Right ventricle myocardium superior (tissue), 1 donor: ENCODE measurements around the gene LTBP3. TPM values are rescaled to one million over a fixed set of nuclear protein-coding genes. Genes with fewer than 3 reads are reported as not detected.
"Not testable (repeated sequence)": the region's sequence is repeated elsewhere in the genome, so short reads cannot be mapped to it uniquely, and the experiment has no call there.

Experiments used
- ATAC-seq: fragments of 200-7000 bp; cut with Tn5 transposase; one replicate; pipeline ENCODE4 v1.9.1; 2020; ENCODE audit warnings: mild to moderate bottlenecking; ENCODE audit not compliant: poor library complexity
- DNase-seq: peaks from one replicate; pipeline ENCODE4 v3.0.0-alpha.2; 2020
- intact Hi-C: fragments of 100-400 bp; cut with DNase I; formaldehyde crosslinking; loops from one replicate; pipeline ENCODE4 v1.11.2; 2022
- total RNA-seq: library from RNA; stranded (reverse); fragmentation: NEBNext Ultra II Directional; extraction: Animal tissue kit (Norgen Biotek cat#: 25700); gene quantifications from one replicate; pipeline ENCODE4 v1.2.1, GENCODE V29; 2021
- donor health status: DM: no; HTN: yes; CAD: no; lungs with severe emphysema.

The LTBP3 gene
- total RNA-seq, 1 donor from 2014 or later = 73.4 TPM

DNA sequence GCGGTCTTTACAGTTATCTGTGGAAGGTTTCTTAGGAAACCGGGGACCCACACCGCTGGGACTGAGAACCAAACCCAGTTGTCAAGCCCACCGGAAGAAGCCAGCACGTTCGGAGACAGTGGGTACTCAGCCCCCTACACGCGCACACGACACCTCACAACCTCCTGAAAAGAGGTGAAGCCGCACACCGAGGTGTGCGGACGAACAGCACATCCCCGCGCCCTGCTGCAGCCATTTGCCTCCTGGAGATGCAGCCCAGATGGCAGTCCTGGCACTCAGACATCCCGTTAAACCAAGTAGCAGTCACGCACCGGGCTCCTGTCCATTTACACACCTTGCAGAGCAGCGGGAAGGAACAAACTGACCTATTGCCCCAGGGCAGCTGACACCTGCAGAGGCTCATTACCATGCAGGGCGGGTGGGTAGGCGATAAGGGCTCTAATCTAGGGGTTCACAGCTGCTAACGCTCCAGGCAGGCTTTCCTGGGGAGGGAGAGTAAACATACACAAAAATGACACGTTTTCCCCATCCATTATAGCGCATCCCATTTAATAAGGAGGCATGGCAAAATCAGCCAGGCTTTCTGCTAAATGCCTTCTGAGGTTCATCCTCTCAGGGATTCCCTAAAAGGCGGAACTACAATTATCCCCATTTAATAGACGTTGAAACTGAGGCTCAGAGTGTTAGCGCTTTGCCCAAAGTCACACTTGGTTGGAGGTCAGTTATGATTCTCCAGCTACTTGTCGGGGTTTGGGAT, 16.8 kb upstream of the LTBP3 start:
- DNase-seq (no peak), ATAC-seq (no peak)
- intact Hi-C loops = loop anchor here (5.0 kb wide), 1 partner anchor 32 kb away; no protein-coding TSS in a partner anchor

DNA sequence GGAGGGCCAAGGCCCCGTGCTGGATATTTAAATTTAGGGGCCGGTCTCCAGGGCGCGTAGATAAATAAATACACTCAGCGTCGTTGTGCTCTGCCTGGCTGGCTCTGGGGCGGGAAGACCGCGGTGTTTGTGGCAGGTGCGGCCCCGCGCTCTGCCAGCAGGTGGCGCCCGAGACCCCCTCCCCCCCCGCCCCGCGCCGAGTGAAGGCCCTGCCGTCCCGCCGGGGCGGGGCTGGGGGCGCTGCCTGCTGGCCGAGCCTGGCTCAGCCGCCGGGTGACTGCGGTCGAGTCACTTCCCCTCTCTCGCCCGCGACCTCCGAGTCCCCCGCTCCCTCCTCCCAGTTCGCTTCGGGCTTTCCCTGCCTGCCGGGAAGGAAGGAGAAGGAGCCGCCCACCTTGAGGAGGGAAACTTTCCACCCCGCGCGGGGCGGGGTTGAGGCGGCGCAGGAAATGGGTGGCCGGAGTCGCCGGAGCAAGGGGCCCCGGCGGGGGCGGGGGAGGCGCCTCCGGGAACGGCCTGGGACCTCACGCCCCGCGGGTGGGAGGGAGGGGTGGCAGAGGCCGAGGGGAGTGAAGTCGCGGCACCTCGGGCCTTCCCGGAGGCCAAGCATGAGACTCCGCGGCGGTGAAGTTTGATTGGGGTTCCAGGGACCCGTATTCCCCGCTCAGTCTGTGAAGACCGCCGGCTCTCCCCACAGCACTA, 16.1 kb upstream of the LTBP3 start:
- ATAC-seq = peak; percentile 61

DNA sequence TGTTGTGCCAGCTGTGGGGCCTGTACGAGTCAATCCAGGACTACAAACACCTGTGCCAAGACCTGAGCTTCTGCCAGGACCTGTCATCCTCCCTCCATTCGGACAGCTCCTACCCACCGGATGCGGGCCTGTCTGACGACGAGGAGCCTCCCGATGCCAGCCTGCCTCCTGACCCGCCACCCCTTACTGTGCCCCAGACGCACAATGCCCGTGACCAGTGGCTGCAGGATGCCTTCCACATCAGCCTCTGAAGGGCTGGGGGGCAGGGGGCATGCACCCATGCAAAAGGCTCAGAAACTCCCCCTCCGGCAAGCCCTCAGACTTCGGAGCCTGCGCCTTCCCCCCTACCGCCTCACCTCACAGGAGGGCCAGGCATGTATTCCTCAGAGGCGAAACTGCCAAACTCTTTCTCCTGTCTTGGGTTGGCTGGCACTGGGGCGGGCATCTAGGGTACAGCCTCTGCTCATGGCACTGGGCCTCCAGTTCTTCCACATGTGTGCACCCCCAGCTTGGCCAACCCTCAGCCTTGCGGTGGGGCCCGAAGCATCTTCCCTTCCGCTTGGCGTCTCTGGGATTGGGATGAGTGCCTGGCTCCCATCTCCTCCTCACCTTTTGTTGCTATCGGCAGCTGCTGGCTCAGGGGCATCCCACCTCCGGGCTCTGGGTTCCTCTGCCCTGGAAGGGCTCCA, 15.4 kb upstream of the LTBP3 start:
- no peak for ATAC-seq
- DNase-seq = no peak
- intact Hi-C loops = loop anchor here (5.0 kb wide), 1 partner anchor 34 kb away; no protein-coding TSS in a partner anchor

More for the DNA sequence above, 16.1 kb upstream of the LTBP3 start:
- intact Hi-C loops = loop anchor here (5.0 kb wide), 1 partner anchor 33 kb away; no protein-coding TSS in a partner anchor
- peak; percentile 95 for DNase-seq

DNA sequence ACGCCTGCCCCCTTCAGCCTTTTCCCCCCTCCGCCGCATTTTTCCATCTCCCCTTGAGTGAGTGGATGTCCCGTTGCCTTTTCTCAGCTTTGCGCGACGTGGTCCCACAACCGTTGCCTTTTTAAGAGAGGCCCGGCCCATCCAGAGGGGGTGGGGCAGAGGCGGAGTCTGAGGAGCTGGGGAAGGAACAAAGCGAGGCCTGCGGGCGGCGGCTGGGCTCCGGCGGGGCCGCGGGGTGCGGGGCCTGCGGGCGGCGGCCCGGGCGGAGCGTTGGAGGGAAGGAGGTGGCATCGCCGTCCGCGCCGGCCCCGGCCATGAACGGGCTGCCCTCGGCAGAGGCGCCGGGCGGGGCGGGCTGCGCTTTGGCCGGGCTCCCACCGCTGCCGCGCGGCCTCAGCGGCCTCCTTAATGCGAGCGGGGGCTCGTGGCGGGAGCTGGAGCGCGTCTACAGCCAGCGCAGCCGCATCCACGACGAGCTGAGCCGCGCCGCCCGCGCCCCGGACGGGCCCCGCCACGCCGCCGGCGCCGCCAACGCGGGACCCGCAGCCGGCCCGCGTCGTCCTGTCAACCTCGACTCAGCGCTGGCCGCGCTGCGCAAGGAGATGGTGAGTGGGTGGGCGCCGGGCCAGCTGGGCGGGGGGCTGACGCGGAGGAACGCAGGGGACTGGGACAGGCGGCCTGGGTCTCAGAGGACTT, 14.3 kb upstream of the LTBP3 start, which contains the start of gene FAM89B:
Gene FAM89B (plus strand): TSS at position 183 of the 696 bp plus-strand sequence. CDS start 132 bp downstream, at position 315.
- peak; percentile 96 for DNase-seq
- intact Hi-C loops = loop anchor here (5.0 kb wide), 1 partner anchor 35 kb away; no protein-coding TSS in a partner anchor
- peak; percentile 21 for ATAC-seq

DNA sequence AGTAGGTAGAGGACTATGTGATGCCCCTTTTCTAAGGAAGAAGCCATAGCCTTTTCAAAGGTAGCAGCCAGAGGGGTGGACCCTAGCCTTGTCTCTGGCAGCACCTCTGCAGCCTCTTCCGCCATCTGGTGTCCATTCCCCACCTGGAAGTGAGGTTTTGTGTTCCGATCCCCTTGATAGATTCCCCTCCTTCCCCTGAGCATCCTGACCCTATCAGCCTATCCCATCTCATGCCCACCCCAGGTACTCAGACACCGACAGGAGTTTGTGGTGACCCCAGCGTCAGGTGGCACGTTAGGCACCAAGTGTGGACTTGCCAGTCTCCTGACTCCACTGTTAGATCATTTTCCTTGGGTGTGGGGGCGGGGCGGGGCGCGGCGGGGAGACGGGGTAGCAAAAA, 13.8 kb upstream of the LTBP3 start:
- no peak for ATAC-seq
- no peak for DNase-seq
- intact Hi-C loops = loop anchor here (5.0 kb wide), 1 partner anchor 35 kb away; no protein-coding TSS in a partner anchor

DNA sequence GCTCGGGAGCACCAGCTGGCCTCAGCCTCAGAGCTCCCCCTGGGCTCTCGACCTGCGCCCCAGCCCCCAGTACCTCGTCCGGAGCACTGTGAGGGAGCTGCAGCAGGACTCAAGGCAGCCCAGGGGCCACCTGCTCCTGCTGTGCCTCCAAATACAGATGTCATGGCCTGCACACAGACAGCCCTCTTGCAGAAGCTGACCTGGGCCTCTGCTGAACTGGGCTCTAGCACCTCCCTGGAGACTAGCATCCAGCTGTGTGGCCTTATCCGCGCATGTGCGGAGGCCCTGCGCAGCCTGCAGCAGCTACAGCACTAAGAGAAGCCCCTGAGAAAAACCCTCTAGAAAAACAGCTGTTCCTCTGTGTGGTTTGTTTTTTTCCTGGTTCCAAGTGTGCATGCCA, 13.3 kb upstream of the LTBP3 start:
- no peak for DNase-seq
- ATAC-seq = no peak
- intact Hi-C loops = loop anchor here (5.0 kb wide), 1 partner anchor 36 kb away; no protein-coding TSS in a partner anchor

DNA sequence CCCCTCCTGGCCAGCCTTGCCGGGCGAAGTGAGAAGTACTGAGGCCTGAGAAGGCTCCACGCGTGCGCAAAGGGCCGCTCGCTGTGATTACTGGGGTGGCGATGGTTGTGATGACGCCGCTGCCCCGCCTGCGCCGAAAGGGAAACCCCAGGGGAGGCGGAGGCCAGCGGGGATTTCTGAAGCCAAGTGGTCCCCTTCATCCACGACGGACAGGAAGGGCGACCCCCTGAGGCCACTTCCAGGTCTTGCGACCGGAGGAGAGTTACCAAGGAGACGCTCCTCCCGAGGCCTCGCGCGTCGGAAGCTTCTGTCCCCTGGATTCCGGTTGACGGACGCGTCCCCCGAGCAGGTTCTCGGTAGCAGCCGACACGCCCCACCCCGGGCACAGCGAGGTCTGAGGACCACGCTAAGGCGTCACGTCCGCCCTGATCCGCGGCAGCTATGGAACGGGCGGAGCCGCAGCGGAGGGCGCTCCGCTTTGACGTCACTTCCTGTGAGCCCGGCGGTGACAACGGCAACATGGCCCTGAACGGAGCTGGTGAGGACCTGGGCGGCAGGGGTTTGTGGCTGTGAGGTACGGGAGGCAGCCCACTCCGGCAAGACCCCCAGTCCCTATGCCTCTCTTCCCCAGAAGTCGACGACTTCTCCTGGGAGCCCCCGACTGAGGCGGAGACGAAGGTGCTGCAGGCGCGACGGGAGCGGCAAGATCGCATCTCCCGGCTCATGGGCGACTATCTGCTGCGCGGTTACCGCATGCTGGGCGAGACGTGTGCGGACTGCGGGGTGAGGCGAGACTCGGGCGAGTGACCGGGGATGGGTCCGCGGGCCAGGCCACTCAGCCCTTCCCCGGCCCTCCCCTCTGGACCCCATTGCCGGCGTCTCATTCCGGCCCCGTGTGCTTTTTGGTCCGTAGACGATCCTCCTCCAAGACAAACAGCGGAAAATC, 12.1 kb upstream of the LTBP3 start, which contains the start of gene ZNRD2:
Gene ZNRD2 (plus strand): TSS at position 505 of the 946 bp plus-strand sequence. CDS start 15 bp downstream, at position 520.
- ATAC-seq (peak; percentile 87), DNase-seq (peak; percentile 99)
- intact Hi-C loops = loop anchor here (5.0 kb wide), 1 partner anchor 37 kb away; no protein-coding TSS in a partner anchor

DNA sequence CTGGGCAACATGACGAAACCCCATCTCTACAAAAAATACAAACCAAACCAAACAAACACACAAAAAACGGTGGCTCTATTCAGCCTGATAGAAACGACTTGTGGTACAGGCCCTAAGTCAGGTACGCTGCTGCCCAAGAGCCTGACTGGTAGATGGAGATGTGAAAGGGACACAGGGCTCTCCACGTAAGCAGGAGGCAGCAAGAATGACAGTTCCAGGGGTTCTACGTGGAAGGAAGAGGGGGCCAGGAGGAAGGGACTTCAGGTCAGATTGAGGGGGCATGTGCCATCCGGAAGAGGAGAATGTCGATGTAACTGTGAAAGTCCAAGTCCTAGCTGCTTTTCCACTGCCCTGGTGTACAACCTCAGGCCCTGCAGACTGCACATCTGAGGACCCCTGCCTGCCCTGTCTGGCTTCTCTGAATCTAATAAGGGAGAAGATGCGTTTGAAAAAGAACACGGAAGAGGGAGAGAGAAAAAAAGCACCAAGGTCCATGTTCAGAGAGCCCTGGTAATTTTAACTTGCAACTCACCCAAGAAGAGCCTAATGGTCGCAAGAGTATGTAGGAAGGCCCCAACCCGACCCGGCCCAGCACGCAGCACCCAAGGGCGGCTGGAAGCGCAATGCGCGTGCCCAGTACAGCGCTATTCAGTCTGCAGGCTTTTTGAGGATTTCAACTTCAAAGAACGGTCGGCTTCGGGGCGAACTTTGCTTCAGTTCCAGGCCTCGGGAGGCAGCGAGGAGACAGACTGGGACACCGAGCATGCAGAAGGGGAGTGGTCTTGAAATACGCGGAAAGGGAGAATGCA, 11.2 kb upstream of the LTBP3 start:
- intact Hi-C loops = no loop called here
- ATAC-seq (peak; percentile 25), DNase-seq (no peak)

DNA sequence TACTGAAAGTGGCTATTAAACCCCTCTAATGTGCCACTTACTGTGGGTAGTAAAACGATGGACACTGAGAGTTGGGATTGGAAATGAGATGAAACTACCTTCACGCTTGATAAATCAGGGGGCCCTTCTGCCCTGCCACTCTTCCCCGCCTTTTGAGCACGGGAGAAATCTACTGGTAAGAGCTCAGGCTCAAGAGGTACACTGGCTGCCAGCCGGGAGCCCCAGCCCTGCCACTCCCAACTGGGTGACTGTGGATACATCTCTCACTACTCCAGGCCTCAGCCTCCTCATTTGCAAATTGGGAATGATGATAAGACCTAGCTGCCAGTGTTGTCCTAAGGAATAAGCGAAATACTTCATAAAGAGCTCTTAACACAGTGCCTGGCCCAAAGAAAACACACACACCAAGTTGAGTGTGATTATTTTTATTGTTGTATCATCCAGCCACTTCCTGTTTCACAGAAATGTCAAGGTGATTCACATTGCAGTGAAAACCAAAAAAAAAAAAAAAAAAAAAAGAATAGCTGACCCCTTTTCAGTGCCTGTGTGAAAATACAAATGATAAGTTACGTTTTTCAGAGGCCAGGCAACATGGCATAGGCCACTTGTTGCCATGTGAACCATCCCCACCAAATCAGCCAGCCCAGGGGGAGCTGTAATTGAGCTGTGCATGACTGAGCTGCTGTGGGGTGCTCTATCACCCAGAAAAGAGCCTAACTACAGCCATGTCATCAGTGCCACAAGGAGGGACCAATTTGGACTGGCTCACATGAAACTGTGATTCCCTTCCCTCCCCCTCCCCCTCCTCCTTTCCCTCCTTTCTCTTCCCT, 7.7 kb upstream of the LTBP3 start:
- ATAC-seq (no peak), DNase-seq (no peak)
- intact Hi-C loops = no loop called here

DNA sequence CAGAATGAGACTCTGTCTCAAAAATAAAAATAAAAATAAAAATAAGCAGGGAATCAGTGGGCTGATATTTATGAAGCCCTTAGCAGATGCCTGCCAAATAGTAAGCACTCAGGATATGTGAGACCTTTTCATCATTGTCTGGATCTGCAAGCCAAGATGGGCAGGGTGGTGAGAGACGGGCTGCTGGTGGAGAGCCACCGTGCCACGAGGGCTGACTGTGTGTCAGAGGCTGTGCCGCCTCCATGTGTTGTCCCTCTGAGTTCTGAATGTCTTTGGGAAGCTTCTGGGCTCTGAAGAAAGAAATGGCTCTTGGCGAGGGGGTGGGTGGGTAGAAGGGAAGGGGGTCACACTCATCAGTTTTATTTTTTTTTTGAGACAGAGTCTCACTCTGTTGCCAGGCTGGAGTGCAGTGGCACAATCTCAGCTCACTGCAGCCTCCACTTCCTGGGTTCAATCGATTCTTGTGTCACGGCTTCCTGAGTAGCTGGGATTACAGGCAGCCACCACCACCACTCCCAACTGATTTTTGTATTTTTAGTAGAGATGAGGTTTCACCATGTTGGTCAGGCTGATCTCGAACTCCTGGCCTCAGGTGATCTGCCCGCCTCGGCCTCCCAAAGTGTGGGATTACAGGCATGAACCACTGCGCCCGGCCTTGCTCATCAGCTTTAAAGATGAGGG, 6.9 kb upstream of the LTBP3 start:
- intact Hi-C loops, DNase-seq: not testable (repeated sequence)

DNA sequence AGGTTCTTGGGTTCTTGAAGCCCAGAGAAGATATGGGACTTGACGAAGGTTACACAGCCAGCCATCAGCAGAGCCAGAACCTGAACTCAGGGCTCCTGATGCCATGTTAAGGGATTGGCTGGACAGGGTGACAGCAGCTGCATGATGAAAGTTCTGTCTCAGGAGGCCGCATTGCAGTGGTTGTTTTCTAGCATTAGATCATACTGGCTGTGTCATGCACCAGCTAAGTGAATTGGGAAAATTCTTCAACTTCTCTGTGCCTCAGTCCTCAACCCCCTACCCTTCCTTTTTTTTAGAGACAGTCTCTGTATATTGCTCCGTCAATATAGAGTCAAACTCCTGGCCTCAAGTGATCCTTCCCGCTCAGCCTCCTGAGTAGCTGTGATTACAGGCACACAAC, 5.4 kb upstream of the LTBP3 start:
- no peak for ATAC-seq
- DNase-seq = no peak
- intact Hi-C loops = no loop called here

More for the DNA sequence above, 6.9 kb upstream of the LTBP3 start:
- ATAC-seq = not testable (repeated sequence)

DNA sequence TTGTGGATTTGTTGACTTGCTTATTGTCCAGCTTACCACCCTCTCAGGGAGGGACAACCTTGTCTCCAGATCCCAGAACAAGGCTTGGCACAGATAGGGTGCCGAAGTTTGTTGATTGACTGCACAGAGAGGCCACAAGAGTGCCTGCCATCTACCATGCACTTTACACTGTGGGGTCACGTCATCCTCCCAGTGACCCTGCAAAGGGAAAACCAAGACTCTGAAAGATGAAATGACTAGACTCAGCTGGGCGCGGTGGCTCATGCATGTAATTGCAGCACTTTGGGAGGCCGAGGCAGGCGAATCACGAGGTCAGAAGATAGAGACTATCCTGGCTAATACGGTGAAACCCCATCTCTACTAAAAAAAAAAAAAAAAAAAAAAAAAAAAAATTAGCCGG, 4.6 kb upstream of the LTBP3 start:
- DNase-seq (no peak), ATAC-seq (no peak)
- intact Hi-C loops = no loop called here

DNA sequence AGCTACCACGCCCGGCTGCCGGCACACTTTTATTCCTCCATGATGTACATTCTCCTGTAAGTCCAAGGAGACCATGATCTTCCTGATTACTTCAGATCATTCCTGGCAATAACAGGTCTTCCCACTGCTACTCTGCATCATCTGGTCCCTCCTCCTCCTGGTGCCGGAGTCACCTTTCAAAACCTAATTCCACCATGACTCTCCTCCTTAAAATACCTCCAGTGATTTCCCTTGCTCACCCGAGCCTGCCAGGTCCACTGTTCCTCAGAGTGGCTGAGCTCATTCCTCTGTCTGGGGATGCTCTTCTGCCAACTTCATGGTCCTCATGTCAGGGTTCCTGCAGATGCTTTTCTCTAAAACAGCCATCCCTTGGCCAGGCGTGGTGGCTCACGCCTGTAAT, 3.9 kb upstream of the LTBP3 start:
- ATAC-seq (no peak), DNase-seq (no peak)
- intact Hi-C loops = no loop called here

DNA sequence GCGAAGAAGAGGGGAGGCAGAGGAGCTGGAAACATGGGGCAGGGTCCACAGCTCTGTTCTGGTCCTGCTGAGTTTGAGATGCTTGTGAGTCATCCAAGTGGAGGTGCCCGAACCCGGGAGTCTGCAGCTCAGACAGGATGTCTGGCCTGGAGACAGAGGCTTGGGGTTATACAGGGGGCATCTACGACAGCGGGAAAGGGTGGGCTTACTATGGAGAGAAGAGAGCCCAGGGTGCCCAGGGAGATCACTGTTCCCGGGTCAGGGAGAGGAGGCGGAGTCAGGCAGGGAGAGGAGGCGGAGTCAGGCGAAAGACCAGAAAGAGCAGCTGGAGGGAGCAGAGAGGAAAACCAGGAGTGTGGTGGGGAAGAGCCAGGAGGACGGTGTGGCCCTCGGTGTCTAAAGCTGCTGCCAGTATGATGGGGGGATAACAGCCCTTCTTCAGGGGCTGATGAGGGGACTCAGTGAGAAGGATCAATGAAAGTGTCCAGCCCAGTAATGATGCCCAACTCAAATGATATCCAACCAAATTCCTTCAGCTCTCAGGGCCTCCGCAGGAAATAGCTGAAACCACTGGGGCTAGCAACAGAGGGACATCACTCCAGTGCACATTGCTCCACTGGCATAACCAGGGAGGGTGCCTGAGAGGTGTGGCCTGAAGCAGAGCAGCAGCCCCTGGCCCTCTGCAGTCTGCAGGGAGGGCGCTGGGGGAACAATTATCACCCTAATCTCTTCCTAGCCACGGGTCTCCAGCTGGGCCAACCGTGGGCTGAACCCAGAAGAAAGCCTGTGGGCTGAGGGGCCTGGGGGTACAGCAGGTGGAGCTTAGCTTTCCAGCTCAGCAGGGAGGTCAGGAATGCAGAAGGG, 2.6 kb upstream of the LTBP3 start:
- DNase-seq (peak; percentile 76), ATAC-seq (no peak)
- intact Hi-C loops = no loop called here
